ENCODE measurements around the gene DTL.

Gene DTL

DNA sequence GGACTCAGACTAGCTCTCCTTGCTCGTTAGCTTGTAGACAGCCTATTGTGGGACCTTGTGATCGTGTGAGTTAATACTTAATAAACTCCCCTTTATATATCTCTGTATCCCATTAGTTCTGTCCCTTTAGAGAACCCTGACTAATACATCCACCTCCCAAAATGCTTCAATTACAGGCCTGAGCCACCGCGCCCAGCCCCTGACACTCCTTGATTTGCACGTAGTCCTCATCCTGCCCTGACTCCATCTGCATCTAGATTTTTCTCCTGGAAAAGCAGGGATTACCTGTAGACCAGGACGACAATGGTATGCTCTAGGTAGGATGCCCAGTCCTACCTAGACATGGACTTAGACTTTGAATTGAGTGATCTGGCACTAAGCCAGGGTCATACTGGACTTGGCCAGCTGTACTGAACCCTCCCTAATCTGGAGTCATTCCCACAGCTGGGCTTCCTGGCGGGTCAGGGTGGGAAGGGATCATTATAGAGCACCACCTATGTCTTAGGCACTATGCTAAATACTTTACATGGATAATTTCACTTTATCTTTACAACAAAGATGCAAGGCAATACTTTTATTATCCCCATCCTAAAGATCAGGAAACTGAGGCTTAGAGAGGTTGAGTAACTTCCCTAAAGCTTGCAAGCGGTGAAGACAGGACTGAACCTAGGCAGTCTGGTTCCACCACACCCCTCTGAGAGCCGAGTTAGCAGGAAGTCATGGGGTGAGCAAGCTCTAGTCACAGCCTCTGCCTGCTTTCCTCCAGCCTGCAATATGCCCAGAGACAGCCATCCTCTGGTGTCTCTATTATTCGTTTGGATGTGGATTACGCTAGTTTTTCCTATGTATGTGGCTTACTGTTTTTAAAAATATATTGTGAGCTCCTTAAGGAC lies 89.4 kb downstream of the DTL start:
- no peak for DNase-seq (ENCODE audit: low read depth in 2 of 3, low spot score in 2 of 3)

DNA sequence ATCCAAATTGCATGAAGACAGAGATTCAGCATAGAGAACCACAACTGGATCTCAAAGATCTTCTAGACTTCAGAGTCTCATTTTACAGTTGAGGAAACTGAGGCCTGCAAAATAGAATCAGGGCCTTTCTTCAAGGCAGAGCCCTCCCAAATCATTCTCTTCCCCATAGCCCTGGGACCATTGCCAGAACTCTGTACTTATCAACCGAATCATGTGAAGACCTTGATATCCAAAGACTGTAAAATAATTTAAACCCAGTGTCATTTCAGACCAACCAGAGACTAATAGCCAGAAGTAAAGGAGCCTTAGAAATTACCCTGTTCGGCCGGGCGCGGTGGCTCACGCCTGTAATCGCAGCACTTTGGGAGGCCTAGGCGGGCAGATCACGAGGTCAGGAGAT lies 90.1 kb downstream of the DTL start:
- no peak for DNase-seq (ENCODE audit: low read depth in 2 of 3, low spot score in 2 of 3)

DNA sequence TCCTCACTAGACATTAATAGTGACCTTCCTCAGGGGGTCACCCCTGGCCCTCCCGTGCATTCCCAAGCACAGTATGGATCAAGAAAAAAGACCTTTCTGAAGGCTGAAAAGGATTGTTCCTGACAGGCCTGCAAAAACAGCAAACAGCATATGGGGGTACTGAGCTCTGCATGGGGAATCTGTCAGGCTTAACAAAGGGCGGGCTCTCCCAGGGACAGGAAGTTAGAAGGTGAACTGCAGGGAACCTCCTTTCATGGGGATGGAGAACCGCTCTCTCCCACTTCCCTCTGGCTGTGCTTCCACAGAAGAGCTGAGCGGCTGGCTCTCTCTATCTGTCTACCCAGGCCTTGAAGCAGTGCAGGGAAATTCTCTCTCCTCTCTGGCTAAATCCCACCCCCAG lies 91.7 kb downstream of the DTL start:
- no peak for DNase-seq (ENCODE audit: low read depth in 2 of 3, low spot score in 2 of 3)

DNA sequence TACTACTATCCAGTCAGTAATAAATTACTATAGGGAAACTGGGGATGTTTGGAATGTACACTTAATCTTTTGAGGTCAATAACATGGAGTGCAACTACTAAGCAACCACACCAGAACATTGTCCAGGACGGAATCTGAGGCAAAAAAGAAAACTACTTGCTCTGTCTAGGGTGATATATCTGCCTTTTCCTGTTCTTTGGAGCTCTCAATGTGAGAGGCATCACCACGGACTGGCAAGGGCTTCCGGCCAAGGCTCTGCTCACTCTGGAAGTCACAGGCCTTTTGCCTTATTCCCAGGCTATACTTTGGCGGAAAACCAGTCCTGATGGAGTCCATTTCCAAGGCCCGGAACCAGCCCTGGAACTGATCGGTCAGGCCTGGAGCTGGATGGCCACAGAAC lies 94.2 kb downstream of the DTL start:
- no peak for DNase-seq (ENCODE audit: low read depth in 2 of 3, low spot score in 2 of 3)

GRCh38 chr1:212132025-212132424 lies 96.5 kb downstream of the DTL start:
- DNase-seq (ENCODE audit: low read depth in 2 of 3, low spot score in 2 of 3), result no peak

GRCh38 chr1:212133319-212133718 lies 97.8 kb downstream of the DTL start:
- DNase-seq (ENCODE audit: low read depth in 2 of 3, low spot score in 2 of 3), result no peak

- no peak for DNase-seq (ENCODE audit: low read depth in 2 of 3, low spot score in 2 of 3)
Measured at GRCh38 chr1:212135166-212135565, 99.6 kb downstream of the DTL start.

DNA sequence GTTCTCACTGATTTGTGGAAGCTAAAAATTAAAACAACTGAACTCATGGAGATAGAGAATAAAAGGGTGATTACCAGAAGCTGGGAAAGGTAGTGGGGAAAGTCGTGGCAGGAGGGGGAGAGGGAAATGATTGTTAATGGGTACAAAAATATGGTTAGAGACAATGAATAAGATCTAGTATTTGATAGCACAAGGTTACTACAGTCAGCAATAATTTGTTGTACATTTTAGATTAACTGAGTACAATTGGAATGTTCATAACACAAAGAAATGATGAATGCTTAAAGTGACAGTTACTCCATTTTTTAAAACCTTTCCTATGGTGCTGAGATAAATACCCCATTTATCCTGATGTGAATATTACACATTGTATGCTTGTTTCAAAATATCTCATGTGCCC lies 102.3 kb downstream of the DTL start:
- no peak for DNase-seq (ENCODE audit: low read depth in 2 of 3, low spot score in 2 of 3)

- DNase-seq (ENCODE audit: low read depth in 2 of 3, low spot score in 2 of 3), result no peak
Measured at GRCh38 chr1:212138457-212138856, 102.9 kb downstream of the DTL start.

DNA sequence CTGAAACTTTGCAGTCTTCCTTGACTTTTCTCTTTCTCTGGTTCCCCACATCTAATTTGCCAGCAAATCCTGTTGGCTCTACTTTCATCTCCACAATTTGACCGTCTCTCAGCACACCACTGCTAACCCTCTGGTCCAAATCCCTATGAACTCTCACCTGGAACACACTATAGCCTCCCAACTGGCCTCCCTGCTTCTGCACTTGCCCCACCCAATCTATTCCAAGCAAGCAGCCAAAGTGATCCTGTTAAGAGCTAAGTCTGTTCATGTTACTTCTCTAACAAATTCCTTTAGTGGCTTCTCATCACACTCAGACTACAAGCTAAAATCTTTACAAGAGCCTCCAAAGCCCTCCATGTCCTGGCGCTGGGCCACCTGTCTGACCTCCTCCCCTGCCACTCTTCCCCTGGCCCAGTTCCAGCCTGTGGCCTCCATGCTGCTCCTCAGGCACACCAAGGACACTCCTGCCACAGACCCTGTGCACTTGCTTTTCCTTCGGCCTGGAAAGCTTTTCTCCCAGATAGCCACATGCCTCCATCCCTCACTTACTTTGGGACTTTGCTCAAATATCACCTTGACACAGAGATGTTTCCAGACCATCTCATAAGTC lies 104.1 kb downstream of the DTL start:
- DNase-seq (ENCODE audit: low read depth in 2 of 3, low spot score in 2 of 3), result no peak

DNA sequence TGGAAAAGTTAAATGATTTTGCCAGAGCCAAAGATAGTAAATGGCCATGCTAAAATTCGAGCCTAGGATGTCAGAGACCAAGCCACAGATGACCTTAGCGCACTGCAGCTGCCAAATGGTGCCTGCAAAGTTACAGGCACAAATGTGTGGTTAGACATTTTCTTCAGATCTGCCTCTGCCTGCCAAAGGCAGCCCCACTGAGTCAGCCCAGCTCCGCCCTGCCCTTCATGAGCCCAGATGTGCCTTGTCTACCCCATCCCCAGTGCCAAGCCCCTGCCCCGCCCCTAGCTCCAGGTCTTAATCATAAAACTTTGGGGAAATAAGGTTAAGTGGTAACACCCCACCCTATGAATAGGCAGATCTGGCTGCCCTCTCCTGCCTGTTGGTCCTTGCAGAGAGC lies 105.9 kb downstream of the DTL start:
- no peak for DNase-seq (ENCODE audit: low read depth in 2 of 3, low spot score in 2 of 3)

DNA sequence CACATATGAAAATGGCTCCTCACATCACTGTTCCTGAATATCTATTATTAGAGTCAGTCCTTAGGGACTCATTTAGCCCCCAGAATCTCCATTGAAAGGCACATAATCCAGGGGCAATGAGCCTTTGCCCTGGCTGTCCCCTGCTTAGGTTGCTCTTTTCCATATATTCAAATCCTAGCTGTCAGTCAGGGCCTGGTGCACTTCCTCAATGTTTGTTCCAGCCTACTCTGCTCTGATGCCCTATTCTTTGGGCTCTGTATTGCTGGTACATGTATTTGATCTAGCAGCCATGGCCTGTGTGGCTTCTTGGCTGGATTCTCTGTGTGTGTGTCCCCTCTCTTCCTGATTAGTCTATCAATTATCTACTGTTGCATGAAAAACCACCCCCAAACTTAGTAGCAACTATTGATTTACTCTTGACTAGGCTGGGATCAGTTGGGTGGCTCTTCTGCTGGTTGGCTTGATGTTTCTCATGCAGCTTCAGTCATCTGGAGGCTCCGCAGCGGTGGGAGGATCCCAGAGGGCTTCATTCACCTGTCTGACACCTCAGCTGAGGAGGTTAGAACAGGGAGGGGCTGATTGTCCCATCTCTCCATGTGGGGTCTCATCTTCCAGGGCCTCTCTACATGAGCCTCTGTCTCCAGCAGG lies 107.5 kb downstream of the DTL start:
- DNase-seq (ENCODE audit: low read depth in 2 of 3, low spot score in 2 of 3), result no peak

DNA sequence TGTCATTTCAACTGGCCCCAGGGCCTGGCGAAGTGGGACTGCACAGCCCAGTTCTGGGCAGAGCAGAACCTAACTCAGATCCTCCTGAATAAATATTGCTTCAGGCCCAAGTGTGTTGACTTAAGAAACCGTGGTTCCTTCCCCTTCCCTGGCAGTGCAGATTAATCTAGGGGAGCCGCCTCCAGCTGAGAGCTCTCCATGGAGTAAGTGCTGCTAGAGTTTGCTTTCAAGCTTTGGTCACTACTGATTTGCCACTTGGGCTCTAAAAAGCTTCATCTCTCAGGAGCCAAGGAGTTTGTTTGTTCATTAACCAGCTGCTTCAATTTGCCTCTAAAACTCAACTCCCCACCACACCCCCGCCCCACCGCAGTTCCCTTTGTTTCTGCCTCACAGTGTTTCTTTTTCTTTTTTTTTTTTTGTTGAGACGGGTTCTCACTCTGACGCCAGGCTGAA lies 112.1 kb downstream of the DTL start:
- no peak for DNase-seq (ENCODE audit: low read depth in 2 of 3, low spot score in 2 of 3)

DNA sequence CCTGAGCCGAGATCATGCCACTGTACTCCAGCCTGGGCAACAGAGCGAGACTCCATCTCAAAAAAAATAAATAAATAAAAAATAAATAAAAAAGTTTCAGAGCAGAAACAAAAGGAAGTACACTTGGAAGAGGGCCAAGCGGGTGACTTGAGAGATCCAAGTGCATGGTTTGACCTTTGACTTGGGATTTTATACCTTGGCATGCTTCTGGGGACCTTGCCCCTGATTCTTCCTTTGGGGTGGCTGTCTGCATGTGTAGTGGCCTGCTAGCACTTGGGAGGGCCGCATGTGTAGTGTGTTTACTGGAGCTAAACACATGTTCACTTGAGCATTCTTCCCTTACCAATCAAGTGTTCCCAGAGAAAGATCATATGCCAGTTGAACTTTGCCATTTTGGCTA lies 114.0 kb downstream of the DTL start:
- no peak for DNase-seq (ENCODE audit: low read depth in 2 of 3, low spot score in 2 of 3)

- DNase-seq (ENCODE audit: low read depth in 2 of 3, low spot score in 2 of 3), result no peak
Measured at GRCh38 chr1:212152308-212152693, 116.8 kb downstream of the DTL start.

DNA sequence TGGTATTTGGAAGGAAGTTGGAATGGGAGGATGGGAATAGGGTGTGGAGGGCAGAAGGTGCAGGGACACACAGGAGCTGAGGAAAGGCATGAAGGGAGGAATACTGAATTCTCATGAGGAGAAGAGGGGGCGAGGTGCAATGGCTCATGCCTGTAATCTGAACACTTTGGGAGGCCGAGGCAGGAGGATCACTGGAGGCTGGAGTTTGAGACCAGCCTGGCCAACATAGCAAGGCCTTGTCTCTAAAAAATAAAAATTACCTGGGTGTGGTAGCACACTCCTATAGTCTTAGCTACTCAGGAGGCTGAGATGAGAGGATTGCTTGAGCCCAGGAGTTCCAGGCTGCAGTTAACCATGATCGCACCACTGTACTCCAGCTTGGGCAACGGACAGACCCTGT lies 117.3 kb downstream of the DTL start:
- DNase-seq (ENCODE audit: low read depth in 2 of 3, low spot score in 2 of 3), result no peak

DNA sequence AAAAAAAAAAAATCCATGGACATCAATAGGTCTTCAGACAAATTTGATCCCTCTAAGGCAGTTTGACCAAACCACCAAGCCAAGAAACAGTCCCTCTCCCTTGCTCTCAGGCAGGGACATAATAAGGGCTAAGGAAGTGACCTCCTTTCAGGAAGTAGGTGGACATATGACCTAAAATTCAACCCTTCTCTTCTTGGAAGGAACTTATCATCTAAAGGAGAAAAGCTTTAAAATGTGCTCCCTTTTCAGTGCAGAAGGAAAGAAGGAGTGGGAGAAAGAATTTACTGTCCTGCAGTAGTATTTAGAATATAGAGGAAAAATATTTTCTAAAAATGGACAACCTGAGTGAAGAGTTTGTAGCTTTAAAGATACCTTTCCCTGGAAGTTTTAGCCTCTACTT lies 118.1 kb downstream of the DTL start:
- DNase-seq (ENCODE audit: low read depth in 2 of 3, low spot score in 2 of 3), result no peak
